Fibroblast of villous mesenchyme (primary cell): ENCODE data around the gene GABPB1. TPM values are rescaled to one million over a fixed set of nuclear protein-coding genes. Genes with fewer than 3 reads are reported as not detected.

Experiments
- DNase-seq: peaks from one replicate; pipeline ENCODE4 v3.0.0-alpha.2; 2010; ENCODE audit warnings: low read depth
- H3K4me3 ChIP-seq: 2 replicates; pipeline ENCODE4 v1.5.1; 2011; ENCODE audit warnings: low read depth, mild to moderate bottlenecking, low read length
- total RNA-seq: library from RNA; depleted of rRNA; stranded (reverse); fragments of >200 nt; gene quantifications from 2 replicates; pipeline ENCODE4 v1.2.3, GENCODE V29; 2012
- TF ChIP-seq, protein P1 (sequence below): IDR thresholded peaks from 2 replicates; pipeline ENCODE4 v1.5.1; 2012; ENCODE audit warnings: low read depth, mild to moderate bottlenecking, low read length; ENCODE audit not compliant: insufficient read depth

GABPB1 gene
- total RNA-seq, 1 donor = 44.9 TPM

- no peak overlapping the region for H3K4me3 ChIP-seq
- DNase-seq = no peak
- TF ChIP-seq, protein P1, sequence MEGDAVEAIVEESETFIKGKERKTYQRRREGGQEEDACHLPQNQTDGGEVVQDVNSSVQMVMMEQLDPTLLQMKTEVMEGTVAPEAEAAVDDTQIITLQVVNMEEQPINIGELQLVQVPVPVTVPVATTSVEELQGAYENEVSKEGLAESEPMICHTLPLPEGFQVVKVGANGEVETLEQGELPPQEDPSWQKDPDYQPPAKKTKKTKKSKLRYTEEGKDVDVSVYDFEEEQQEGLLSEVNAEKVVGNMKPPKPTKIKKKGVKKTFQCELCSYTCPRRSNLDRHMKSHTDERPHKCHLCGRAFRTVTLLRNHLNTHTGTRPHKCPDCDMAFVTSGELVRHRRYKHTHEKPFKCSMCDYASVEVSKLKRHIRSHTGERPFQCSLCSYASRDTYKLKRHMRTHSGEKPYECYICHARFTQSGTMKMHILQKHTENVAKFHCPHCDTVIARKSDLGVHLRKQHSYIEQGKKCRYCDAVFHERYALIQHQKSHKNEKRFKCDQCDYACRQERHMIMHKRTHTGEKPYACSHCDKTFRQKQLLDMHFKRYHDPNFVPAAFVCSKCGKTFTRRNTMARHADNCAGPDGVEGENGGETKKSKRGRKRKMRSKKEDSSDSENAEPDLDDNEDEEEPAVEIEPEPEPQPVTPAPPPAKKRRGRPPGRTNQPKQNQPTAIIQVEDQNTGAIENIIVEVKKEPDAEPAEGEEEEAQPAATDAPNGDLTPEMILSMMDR = no peak
Measured at GRCh38 chr15:50344006-50344464, 11.0 kb downstream of the GABPB1 start.

DNA sequence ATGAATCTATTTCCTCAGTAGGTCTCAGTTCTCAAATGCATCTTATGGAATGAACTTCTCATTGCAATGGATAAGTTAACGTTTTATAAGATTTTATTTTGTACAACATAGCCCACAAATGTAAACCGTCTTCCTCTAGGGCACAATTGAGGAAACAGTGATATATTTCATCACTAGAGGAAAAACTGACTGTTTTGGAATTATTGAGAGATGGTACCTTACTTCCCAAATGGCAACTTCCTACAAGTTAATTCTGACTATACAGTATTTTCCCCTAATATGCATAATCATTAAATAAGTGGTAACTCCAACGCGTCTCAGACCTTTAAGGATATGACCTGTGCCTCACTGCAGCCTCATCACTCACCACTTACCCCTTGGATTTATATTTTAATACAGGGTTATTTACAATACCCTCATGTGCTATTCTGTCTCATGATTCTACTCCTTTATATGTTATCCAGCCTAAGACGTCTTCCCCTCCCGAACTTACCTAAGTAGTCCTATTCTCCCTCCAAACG lies 13.3 kb downstream of the GABPB1 start:
- no peak overlapping the region for H3K4me3 ChIP-seq
- TF ChIP-seq, protein P1 = no peak
- no peak for DNase-seq

DNA sequence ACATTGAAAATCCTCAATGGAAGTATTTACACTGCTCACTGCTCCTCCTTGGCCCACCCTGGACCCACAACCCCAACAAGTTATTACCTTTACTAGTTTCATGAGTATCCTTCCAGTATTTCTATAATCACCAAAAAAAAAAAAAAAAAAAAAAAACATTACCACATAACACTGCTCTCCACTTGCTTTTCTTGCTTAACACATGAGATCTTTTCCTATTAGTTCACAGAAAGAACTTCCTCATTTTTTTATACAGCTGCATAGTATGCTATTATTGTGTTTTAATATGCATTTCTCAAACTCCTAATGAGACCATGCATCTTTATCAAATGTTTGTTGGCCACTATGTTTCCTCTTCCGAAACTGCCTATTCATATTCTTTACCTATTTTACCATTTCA lies 14.6 kb downstream of the GABPB1 start:
- H3K4me3 ChIP-seq = no peak overlapping the region
- TF ChIP-seq, protein P1 = no peak
- DNase-seq = no peak

DNA sequence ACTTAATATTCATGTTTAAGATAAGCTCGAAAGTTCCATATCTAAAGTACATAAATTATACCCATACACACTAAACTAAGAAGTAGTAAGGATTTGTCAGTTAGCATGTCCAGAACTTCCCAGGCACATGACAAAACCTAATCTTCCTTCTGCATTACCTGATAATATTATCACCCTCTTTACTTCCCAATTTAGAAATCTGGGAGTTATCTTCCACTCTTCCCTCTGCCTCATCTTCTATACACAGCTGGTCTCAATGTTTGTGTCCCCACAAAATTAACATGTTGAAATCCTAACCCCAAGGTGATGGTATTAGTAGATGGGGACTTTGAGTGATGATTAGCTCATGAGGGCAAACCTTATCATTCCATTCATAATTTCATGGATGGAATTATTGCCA lies 15.3 kb downstream of the GABPB1 start:
- TF ChIP-seq, protein P1 = no peak
- H3K4me3 ChIP-seq = no peak overlapping the region
- DNase-seq = no peak

DNA sequence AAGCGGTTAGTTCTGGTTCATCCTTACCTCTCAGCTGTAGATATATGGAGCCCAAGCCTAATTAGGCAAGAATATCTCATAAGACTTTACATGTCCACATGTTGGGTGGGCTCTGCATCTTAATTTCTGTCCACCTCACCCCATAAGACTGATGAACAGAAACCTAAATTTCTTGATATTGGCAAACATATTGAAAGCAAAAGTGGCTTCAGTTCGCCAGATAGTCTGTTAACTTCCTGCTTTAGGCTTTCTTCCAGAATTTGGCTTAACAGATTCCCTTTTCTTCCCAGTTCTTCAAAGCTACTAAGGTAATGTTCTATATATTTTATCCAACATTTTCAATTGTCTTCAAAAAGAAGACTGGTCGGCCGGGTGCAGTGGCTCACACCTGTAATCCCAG lies 19.7 kb downstream of the GABPB1 start:
- TF ChIP-seq, protein P1 = no peak
- DNase-seq = no peak
- no peak overlapping the region for H3K4me3 ChIP-seq

DNA sequence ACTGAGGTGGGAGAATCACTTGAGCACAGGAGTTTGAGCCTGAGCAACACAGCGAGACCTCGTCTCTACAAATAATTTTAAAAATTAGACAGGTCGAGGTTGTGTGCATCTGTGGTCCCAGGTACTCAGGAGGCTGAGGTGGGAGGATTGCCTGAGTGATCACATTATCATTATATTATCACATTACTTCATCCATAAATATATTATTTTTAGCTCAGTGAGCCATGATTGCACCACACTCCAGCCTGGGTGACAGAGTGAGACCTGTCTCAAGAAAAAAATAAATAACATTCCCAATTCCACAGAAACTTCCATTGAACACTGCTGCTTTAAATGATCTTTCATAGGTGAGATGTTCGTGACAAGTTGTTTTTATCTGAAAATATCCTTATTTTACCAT lies 21.8 kb downstream of the GABPB1 start:
- no peak for DNase-seq
- TF ChIP-seq, protein P1 = no peak
- no peak overlapping the region for H3K4me3 ChIP-seq

GRCh38 chr15:50330921-50331320 lies 24.1 kb downstream of the GABPB1 start:
- TF ChIP-seq, protein P1 = no peak
- no peak for DNase-seq
- no peak overlapping the region for H3K4me3 ChIP-seq
